GM12891 (cell line): ENCODE data around the gene PPP3R1.

Experiments used
- DNase-seq: peaks from one replicate; pipeline ENCODE4 v3.0.0; 2011; ENCODE audit warnings: low spot score; ENCODE audit not compliant: insufficient read length
- FAIRE-seq: peaks from 2 replicates; lab custom pipeline; 2011; peaks lifted over from hg19 to GRCh38; lab: Jason Lieb, UNC
- PAX5 ChIP-seq: IDR thresholded peaks from 2 replicates; pipeline ENCODE4 v1.6.1; 2011; ENCODE audit warnings: low read length, moderate library complexity, mild to moderate bottlenecking; ENCODE audit not compliant: insufficient read depth, severe bottlenecking
- POLR2A ChIP-seq: IDR thresholded peaks from 2 replicates; pipeline ENCODE4 v1.6.1; 2011; ENCODE audit warnings: low read depth, low read length, control low read depth
- POLR2AphosphoS5 ChIP-seq: IDR thresholded peaks from 2 replicates; pipeline ENCODE4 v1.6.1; 2011; ENCODE audit warnings: low read depth, low read length, control low read depth
- POU2F2 ChIP-seq: IDR thresholded peaks from 2 replicates; pipeline ENCODE4 v1.6.1; 2011; ENCODE audit warnings: low read depth, mild to moderate bottlenecking, control low read depth, low read length, moderate library complexity
- SPI1 ChIP-seq: IDR thresholded peaks from 2 replicates; pipeline ENCODE4 v1.6.1; 2011; ENCODE audit warnings: low read depth, low read length, control low read depth
- TAF1 ChIP-seq: IDR thresholded peaks from 2 replicates; pipeline ENCODE4 v1.6.1; 2011; ENCODE audit warnings: low read depth, low read length, control low read depth

Gene PPP3R1

DNA sequence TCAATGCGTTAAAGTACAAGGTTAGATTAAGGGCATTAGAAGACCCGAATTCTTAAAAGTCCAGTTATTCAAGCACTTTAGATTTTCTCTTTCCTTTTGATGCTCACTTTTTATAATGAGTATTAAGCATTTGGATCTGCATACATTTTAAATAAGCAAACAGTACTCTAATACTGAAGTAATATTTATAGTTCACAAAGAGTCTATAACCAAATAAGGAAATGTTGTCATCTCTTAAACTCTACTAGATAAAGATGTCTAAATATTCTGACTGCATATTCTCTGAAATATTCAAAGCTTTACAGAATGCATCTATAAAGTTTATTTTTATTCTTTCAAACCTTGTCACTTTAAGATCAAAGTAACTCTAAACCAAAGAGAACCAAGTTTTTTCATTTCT, 25.5 kb downstream of the PPP3R1 start:
- DNase-seq (no peak), FAIRE-seq (no peak)
- no peak for TF ChIP-seq POU2F2
- TF ChIP-seq POLR2AphosphoS5, result no peak
- no peak for TF ChIP-seq SPI1
- no peak for TF ChIP-seq PAX5
- TF ChIP-seq POLR2A, result no peak
- no peak for TF ChIP-seq TAF1

- no peak for DNase-seq
- peak; percentile 94 for FAIRE-seq
- TF ChIP-seq SPI1 (peak; percentile 41; the same call in 1 of the 2 replicates), POLR2A (no peak), TAF1 (no peak)
Measured at GRCh38 chr2:68225119-68225632, 27.2 kb downstream of the PPP3R1 start.

DNA sequence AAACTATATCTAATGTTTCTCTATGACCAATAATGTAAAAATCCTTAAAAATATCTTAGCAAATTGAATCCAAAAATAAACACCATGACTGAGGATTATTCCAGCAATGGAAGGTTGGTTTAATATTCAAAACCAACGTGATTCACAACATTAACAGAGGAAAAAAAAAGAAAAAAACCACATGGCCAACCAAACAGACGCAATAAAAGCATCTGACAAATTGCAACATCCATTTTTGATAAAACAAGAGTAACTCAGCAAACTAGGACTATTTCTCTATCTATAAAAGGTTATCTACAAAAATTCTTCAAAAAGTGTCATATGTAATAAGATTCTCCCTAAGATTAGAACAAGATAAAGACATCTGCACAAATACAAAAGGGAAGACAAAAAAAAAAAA, 28.9 kb downstream of the PPP3R1 start:
- DNase-seq (no peak), FAIRE-seq (no peak)
- TF ChIP-seq POLR2AphosphoS5 (no peak), POU2F2 (no peak), SPI1 (no peak), TAF1 (no peak), PAX5 (no peak), POLR2A (no peak)

DNA sequence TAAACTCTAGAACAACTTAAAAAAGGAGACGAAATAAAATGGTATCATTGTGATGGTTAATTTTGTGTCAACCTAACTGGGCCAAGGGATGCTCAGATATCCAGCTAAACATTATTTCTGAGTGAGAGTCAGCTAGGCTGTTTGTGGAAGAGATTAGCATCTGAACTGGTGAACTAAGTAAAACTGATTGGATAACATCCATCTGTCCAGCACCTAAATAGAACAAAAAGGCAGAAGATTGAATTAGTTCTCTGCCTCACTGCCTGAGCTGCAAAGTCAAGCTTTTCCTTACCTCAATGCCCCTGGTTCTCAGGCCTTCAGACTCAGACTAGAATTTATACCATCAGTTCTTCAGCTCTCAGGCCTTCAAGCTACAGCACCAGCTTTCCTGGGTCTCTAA, 30.0 kb downstream of the PPP3R1 start:
- TF ChIP-seq POLR2A, result no peak
- no peak for TF ChIP-seq PAX5
- no peak for TF ChIP-seq SPI1
- no peak for TF ChIP-seq POLR2AphosphoS5
- TF ChIP-seq POU2F2, result no peak
- no peak for TF ChIP-seq TAF1
- DNase-seq, result no peak
- FAIRE-seq, result peak; percentile 79

GRCh38 chr2:68218343-68218901, 33.9 kb downstream of the PPP3R1 start:
- DNase-seq, result no peak
- no peak for TF ChIP-seq POU2F2
- no peak for TF ChIP-seq PAX5
- TF ChIP-seq SPI1, result no peak
- no peak for TF ChIP-seq TAF1
- no peak for TF ChIP-seq POLR2A
- no peak for TF ChIP-seq POLR2AphosphoS5
- no peak for FAIRE-seq

- FAIRE-seq (no peak), DNase-seq (no peak)
- TF ChIP-seq PAX5 (no peak), POLR2A (no peak), SPI1 (no peak), POLR2AphosphoS5 (no peak), POU2F2 (no peak), TAF1 (no peak)
Measured at GRCh38 chr2:68217729-68218128, 34.6 kb downstream of the PPP3R1 start.

DNA sequence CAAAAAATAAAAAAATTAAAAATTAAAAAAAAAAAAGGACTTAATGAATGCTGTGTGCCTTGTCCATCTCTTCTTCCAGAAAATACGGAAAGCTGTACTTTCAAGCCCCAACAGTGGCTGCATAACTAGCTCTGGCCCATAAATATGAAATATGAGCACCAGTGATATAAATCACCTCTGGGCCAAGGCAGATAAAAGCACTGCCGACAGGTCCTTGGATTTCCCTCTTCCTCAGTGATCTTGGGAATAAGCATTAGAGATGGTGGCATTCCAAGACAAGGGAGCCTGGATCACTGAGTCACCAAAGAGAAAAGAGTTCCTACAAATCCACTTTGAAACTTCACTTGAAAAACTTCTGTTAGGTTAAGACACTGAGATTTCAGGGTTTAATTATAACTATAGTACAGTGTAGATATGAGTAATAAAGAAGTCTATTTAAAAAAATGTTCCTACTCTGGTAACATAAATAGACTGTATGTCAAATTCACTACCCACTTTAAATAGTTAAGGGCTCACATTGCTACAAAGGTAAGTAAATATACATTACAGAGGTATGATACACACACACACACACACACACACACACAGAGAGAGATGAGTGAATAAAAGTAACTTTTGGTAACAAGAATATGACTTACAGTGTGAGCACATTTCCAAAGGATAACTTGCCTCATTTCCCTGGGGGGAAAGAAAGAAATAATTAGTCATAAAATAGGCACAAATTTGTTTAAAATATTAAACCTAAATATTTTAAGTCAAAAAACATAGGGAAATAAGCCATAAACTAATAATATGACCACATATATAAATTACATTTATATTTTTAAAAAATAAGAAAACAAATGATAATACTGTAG, 35.6 kb downstream of the PPP3R1 start:
- no peak for TF ChIP-seq TAF1
- no peak for TF ChIP-seq POLR2AphosphoS5
- TF ChIP-seq PAX5, result no peak
- TF ChIP-seq POLR2A, result no peak
- TF ChIP-seq SPI1, result no peak
- no peak for TF ChIP-seq POU2F2
- FAIRE-seq, result no peak
- DNase-seq, result no peak

DNA sequence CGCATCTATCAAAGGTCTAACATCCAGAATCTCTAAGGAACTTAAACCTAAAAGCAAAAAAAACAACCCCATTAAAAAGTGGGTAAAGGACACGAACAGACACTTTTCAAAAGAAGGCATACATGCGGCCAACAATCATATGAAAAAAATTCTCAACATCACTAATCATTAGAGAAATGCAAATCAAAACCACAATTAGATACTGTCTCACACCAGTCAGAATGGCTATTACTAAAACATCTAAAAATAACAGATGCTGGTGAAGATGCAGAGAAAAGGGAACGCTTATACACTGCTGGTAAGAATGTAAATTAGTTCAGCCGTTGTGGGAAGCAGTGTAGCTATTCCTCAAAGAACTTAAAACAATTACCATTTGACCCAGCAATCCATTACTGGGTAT, 38.0 kb downstream of the PPP3R1 start:
- DNase-seq (no peak), FAIRE-seq (peak; percentile 82)
- TF ChIP-seq SPI1, result peak; percentile 13; the same call in 1 of the 2 replicates
- TF ChIP-seq POLR2AphosphoS5, result no peak
- TF ChIP-seq PAX5, result no peak
- no peak for TF ChIP-seq POLR2A
- no peak for TF ChIP-seq TAF1
- TF ChIP-seq POU2F2, result no peak

- TF ChIP-seq POLR2AphosphoS5 (no peak), POLR2A (no peak), TAF1 (no peak), POU2F2 (no peak), PAX5 (no peak), SPI1 (no peak)
- no peak for DNase-seq
- FAIRE-seq, result no peak
Measured at GRCh38 chr2:68206793-68207192, 45.5 kb downstream of the PPP3R1 start.
